GM10266 (cell line): ENCODE results near the gene CPD.
"Not testable (repeated sequence)": the region's sequence is repeated elsewhere in the genome, so short reads cannot be mapped to it uniquely, and the experiment has no call there.

Source experiments
- DNase-seq: peaks from one replicate; pipeline ENCODE4 v3.0.0; 2012; ENCODE audit errors: extremely low spot score
- TF ChIP-seq, protein P1 (sequence below): IDR thresholded peaks from 2 replicates; pipeline ENCODE4 v1.5.1; 2012; ENCODE audit warnings: mild to moderate bottlenecking, low read depth; ENCODE audit not compliant: control insufficient read depth, insufficient read depth; ENCODE audit errors: missing control alignments

CPD gene

DNA sequence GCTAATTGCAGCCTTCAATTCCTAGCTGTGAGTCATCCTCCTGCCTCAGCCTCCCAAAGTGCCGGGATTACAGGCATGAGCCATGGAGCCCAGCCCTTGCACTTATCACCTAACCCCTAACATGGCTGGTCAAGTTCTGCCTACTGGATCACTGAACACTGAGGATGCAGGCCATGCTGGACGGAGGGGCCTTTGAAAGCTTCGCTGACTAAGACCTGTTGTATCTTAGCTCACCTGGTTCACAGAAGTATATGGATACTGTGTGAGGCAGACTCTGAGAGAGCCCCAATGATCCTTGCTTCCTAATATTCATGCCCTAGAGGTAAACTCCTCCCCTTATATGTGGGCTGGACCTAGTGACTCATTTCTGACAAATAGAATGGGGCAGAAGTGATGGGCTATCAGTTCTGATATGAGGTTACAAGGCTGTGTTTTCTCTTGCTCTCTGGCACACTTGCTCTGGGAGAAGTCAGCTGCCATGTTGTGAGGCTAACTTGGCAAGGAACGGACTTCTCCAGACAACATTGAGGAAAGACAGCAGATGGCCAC, 33.1 kb upstream of the CPD start:
- TF ChIP-seq, protein P1, sequence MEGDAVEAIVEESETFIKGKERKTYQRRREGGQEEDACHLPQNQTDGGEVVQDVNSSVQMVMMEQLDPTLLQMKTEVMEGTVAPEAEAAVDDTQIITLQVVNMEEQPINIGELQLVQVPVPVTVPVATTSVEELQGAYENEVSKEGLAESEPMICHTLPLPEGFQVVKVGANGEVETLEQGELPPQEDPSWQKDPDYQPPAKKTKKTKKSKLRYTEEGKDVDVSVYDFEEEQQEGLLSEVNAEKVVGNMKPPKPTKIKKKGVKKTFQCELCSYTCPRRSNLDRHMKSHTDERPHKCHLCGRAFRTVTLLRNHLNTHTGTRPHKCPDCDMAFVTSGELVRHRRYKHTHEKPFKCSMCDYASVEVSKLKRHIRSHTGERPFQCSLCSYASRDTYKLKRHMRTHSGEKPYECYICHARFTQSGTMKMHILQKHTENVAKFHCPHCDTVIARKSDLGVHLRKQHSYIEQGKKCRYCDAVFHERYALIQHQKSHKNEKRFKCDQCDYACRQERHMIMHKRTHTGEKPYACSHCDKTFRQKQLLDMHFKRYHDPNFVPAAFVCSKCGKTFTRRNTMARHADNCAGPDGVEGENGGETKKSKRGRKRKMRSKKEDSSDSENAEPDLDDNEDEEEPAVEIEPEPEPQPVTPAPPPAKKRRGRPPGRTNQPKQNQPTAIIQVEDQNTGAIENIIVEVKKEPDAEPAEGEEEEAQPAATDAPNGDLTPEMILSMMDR: no peak

DNA sequence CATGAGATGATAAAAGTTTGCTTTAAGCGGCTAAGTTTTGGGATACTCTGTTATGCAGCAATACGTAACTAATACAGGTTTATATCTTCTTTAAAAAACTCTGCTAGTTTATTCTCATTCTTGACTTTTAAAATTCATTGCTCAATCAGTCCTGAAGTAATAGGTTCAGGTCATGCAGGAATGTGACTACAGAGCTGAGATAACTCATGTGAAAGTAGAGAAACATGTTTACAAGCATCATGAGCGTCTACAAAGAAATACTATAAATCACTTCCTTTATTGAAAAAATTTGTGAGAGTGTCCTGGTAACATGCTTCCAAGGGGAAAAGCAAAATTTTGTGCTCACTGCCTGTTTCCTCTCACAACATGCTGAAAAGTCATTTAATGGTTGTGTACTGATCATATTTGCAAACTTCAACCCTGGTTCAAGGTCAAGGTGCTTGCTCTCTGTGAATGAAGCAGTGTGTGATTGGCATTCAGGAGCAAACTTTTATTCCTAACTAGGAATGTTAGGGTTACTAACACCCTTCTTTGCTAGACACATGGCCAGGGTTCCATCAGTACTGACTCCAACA, 32.4 kb upstream of the CPD start:
- DNase-seq: no peak
- TF ChIP-seq, protein P1: no peak

More for the DNA sequence above, 33.1 kb upstream of the CPD start:
- DNase-seq: no peak

DNA sequence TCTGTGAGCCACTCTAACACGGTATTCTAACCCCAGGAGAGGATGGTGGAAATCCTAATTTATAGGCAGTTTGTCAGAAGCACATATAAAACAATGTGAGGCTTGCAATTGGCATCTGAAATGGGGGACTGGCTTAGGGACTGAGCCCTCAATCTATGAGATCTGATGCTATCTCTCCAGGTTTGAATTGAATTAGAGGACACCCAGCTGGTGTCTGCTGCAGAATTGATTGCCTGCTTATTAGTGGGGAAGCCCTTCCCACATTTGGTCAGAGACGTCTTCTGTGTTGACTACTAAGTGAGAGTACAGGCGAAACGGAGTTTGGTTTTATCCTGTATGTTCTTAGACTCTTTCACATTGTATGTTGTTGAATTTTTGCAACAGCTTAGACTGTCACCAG, 31.2 kb upstream of the CPD start:
- TF ChIP-seq, protein P1: no peak
- DNase-seq: no peak

DNA sequence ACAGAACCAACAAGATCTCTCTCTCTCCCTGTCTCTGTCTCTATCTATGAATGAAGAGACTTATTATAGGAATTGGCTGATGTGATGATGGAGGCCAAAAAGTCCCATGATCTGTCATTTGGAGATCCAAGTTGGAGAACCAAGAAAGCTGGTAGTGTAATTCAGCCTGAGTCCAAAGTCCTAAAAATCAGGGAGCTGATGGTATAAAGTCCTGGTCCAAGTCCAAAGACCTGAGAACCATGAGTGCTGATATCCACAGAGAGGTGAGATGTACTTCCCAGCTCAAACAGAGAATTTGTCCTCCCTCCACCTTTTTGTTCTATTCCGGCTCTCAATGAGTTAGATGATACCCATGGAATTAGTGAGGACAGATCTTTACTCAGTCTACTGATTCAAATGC, 29.5 kb upstream of the CPD start:
- no peak for DNase-seq
- TF ChIP-seq, protein P1: no peak

DNA sequence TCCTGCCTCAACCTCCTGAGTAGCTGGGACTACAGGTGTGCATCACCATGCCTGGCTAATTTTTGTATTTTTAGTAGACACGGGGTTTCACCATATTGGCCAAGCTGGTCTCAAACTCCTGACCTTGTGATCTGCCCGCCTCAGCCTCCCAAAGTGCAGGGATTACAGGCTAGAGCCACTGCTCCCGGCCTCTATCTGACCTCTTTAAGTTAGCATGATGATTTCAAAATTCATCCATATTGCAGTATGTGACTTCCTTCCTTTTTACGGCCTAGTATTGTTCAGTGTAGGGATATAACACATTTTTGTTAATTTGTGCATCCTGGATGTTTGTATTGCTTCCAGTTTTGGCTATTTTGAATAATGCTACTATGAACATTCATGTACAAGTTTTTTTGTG, 27.5 kb upstream of the CPD start:
- DNase-seq: not testable (repeated sequence)

DNA sequence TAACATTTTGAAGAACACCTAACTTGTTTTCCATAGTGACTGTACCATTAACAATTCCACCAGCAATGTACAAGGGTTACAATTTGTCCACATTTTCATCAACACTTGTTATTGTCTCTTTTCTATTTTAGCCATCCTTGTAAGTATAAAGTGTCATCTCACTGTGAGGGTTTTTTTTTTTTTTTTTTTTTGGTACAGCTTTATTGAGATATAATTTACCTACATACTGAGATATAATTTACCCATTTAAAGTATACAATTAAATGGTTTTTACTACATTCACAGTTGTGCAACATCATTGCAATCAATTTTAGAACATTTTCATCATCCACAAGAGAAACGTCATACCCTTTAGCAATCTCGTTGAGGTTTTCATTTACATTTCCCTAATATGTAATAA, 27.0 kb upstream of the CPD start:
- no peak for DNase-seq
- TF ChIP-seq, protein P1: no peak

DNA sequence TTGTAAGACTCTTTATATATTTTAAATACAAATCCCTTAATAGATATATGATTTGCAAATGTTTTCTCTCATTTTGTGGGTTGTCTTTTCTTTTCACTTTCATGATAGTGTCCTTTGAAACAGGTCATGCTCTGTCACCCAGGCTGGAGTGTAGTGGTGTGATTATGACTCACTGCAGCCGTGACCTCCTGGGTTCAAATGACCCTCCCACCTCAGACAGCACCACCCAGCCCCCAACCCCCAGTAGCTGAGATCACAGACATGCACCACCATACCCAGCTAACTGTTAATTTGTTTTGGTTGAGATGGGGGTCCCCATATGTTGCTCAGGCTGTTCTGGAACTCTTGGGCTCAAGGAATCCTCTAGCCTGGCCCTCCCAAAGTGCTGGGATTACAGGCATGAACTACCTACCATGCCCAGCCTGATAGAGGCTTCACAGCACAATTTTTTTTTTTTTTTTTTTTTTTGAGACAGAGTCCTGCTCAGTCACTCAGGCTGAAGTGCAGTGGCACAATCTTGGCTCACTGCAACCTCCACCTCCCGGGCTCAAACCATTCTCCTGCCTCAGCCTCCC, 26.4 kb upstream of the CPD start:
- no peak for DNase-seq
- TF ChIP-seq, protein P1: no peak
